ENCODE results near the gene GAS2L2. TPM values are rescaled to one million over a fixed set of nuclear protein-coding genes. Genes with fewer than 3 reads are reported as not detected.

GAS2L2 gene
- total and polyA plus RNA-seq, 2 of the 8 experiments (the other 6 are each of a cell fraction or from before 2014, with no cell fraction given) = 0.09 to 0.13 TPM

DNA sequence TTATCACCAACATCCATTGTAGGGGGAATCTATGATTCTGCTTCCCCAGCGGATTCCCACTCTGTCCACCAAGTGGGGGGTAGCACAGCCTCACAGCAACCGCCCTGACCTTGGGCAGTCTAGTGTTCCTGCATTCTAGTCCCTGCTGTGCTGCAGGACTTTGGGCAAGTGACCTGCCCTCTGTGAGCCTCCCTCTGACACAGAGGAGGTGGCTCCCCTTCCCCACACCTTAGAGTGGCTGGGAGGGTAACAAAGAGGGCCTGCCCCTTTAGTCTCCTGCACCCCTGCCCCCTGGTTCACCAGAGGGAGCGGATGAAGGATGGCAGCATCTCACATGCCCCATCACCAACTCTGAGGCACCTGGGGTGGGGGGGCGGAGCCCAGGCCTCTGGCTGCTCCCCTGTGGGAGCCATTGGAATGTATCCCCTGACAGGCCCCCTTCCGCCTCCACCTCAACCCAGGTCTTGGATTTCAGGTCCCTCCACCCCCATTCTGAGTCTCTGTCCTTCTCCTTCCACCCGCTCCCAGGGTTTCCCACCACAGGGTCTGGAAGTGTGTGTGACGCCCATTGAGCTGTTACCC, 10.1 kb downstream of the GAS2L2 start (continued):
- TF ChIP-seq, protein P1, sequence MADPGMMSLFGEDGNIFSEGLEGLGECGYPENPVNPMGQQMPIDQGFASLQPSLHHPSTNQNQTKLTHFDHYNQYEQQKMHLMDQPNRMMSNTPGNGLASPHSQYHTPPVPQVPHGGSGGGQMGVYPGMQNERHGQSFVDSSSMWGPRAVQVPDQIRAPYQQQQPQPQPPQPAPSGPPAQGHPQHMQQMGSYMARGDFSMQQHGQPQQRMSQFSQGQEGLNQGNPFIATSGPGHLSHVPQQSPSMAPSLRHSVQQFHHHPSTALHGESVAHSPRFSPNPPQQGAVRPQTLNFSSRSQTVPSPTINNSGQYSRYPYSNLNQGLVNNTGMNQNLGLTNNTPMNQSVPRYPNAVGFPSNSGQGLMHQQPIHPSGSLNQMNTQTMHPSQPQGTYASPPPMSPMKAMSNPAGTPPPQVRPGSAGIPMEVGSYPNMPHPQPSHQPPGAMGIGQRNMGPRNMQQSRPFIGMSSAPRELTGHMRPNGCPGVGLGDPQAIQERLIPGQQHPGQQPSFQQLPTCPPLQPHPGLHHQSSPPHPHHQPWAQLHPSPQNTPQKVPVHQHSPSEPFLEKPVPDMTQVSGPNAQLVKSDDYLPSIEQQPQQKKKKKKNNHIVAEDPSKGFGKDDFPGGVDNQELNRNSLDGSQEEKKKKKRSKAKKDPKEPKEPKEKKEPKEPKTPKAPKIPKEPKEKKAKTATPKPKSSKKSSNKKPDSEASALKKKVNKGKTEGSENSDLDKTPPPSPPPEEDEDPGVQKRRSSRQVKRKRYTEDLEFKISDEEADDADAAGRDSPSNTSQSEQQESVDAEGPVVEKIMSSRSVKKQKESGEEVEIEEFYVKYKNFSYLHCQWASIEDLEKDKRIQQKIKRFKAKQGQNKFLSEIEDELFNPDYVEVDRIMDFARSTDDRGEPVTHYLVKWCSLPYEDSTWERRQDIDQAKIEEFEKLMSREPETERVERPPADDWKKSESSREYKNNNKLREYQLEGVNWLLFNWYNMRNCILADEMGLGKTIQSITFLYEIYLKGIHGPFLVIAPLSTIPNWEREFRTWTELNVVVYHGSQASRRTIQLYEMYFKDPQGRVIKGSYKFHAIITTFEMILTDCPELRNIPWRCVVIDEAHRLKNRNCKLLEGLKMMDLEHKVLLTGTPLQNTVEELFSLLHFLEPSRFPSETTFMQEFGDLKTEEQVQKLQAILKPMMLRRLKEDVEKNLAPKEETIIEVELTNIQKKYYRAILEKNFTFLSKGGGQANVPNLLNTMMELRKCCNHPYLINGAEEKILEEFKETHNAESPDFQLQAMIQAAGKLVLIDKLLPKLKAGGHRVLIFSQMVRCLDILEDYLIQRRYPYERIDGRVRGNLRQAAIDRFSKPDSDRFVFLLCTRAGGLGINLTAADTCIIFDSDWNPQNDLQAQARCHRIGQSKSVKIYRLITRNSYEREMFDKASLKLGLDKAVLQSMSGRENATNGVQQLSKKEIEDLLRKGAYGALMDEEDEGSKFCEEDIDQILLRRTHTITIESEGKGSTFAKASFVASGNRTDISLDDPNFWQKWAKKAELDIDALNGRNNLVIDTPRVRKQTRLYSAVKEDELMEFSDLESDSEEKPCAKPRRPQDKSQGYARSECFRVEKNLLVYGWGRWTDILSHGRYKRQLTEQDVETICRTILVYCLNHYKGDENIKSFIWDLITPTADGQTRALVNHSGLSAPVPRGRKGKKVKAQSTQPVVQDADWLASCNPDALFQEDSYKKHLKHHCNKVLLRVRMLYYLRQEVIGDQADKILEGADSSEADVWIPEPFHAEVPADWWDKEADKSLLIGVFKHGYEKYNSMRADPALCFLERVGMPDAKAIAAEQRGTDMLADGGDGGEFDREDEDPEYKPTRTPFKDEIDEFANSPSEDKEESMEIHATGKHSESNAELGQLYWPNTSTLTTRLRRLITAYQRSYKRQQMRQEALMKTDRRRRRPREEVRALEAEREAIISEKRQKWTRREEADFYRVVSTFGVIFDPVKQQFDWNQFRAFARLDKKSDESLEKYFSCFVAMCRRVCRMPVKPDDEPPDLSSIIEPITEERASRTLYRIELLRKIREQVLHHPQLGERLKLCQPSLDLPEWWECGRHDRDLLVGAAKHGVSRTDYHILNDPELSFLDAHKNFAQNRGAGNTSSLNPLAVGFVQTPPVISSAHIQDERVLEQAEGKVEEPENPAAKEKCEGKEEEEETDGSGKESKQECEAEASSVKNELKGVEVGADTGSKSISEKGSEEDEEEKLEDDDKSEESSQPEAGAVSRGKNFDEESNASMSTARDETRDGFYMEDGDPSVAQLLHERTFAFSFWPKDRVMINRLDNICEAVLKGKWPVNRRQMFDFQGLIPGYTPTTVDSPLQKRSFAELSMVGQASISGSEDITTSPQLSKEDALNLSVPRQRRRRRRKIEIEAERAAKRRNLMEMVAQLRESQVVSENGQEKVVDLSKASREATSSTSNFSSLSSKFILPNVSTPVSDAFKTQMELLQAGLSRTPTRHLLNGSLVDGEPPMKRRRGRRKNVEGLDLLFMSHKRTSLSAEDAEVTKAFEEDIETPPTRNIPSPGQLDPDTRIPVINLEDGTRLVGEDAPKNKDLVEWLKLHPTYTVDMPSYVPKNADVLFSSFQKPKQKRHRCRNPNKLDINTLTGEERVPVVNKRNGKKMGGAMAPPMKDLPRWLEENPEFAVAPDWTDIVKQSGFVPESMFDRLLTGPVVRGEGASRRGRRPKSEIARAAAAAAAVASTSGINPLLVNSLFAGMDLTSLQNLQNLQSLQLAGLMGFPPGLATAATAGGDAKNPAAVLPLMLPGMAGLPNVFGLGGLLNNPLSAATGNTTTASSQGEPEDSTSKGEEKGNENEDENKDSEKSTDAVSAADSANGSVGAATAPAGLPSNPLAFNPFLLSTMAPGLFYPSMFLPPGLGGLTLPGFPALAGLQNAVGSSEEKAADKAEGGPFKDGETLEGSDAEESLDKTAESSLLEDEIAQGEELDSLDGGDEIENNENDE (IDR thresholded peaks at IDR 0.05; ENCODE audit: insufficient replicate concordance, low read length) = no peak
- TF ChIP-seq SRF (IDR thresholded peaks at IDR 0.05; ENCODE audit: low read depth, low read length) (no peak), TEAD4 (IDR thresholded peaks at IDR 0.05; ENCODE audit: low read depth, low read length) (no peak), EGR1 (IDR thresholded peaks at IDR 0.05; ENCODE audit: borderline replicate concordance, low read depth, low read length) (no peak), GABPA (IDR thresholded peaks at IDR 0.05; ENCODE audit: borderline replicate concordance, insufficient read depth, low read length) (no peak), POLR2A (IDR thresholded peaks at IDR 0.05; ENCODE audit: control extremely low read depth in 1 of 2, low read depth in 2 of 2, low read length in 2 of 2) (no peak), CHD1 (IDR thresholded peaks at IDR 0.05; ENCODE audit: low read depth, low read length) (no peak), RAD21 (IDR thresholded peaks at IDR 0.05 in 1 of 2, conservative IDR thresholded peaks at IDR 0.05 in 1 of 2; ENCODE audit: low read depth in 2 of 2, low read length in 2 of 2) (no peak), SUZ12 (IDR thresholded peaks at IDR 0.05; ENCODE audit: low read length) (no peak), TAF7 (optimal IDR thresholded peaks at IDR 0.05; ENCODE audit: borderline replicate concordance, low read depth, low read length) (no peak)
- TF ChIP-seq, protein P2, sequence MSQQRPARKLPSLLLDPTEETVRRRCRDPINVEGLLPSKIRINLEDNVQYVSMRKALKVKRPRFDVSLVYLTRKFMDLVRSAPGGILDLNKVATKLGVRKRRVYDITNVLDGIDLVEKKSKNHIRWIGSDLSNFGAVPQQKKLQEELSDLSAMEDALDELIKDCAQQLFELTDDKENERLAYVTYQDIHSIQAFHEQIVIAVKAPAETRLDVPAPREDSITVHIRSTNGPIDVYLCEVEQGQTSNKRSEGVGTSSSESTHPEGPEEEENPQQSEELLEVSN (IDR thresholded peaks at IDR 0.05) = no peak
